Urinary bladder (tissue), 4 donors: ENCODE data around the gene AHRR. TPM values are rescaled to one million over a fixed set of nuclear protein-coding genes. Genes with fewer than 3 reads are reported as not detected.

Source experiments
- DNase-seq: peaks from one replicate; pipeline ENCODE4 v3.0.0-alpha.2; 2015; ENCODE audit errors: extremely low spot score
- H3K27ac ChIP-seq: one replicate; pipeline ENCODE4 v1.5.1; 2013; ENCODE audit warnings: low read depth, mild to moderate bottlenecking, moderate library complexity
- H3K36me3 ChIP-seq: one replicate; pipeline ENCODE4 v1.6.1; 2013; ENCODE audit warnings: mild to moderate bottlenecking, moderate library complexity; ENCODE audit not compliant: insufficient read depth
- H3K4me1 ChIP-seq: one replicate; pipeline ENCODE4 v1.6.1; 2013; ENCODE audit warnings: mild to moderate bottlenecking, moderate library complexity; ENCODE audit not compliant: insufficient read depth
- H3K4me3 ChIP-seq: one replicate; pipeline ENCODE4 v1.5.1; 2013; ENCODE audit warnings: low read depth, low read length
- WGBS: extraction: QIAGEN DNeasy Blood & Tissue Kit; methylation state at CpG from one replicate; pipeline ENCODE4 v1.1.7; 2013; 5-methylcytosine and 5-hydroxymethylcytosine counted together
- polyA plus RNA-seq: library from polyadenylated mRNA; stranded (reverse); fragments of 200-250 nt; gene quantifications from one replicate; pipeline ENCODE4 v1.2.3, GENCODE V29; 2013
- total RNA-seq: library from RNA; depleted of rRNA; stranded (reverse); fragments of >200 nt; gene quantifications from one replicate; pipeline ENCODE4 v1.2.3, GENCODE V29; 2014
- donor health status: healthy with polysubstance abuse.
- donor health status: healthy.

The AHRR gene
- total and polyA plus RNA-seq, 2 donors, result 6.5 to 6.7 TPM

DNA sequence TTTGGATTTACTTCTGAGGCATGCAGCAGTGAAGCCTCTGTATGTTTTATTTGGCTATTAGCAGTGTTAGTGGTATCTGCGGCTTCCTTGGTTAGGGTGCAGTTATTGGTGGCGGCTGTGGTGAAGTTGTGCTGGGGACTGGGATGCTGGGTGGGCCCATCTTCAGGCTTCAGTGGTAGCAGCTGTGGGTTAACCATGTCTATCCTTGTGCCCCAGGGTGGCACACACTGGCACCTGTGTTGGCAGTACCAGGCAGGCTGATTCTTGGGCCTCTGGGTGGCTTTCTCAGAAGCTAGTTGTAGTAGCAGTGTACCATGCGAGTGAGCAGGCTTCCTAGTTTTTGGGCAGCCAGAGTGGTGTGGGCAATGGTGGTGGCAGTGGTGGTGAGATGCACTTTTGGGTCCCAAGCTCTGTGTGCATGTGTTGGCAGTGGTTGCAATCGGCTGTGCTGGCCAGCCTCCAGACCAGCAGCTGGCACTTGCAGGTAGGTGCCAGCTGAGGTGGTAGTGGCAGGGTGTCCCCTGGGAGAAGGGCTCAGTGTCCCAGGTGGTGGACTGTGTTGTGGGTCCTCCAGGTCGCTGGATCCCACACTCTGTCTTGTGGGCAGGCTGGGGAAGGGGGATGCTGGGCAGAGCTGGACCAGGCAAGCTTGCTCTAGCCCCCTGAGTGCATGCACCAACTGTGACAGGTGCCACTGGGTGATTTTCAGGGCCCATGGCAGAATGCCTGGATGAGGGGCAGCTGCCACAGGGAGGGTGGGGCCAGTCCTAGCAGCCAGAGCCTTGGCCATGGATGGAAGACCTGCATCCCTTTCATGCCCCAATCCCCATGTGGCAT, 13.6 kb downstream of the AHRR start:
- no peak overlapping the region for H3K27ac ChIP-seq
- no peak for DNase-seq
- WGBS, result 79% methylated on average over 5 of the region's 5 CpGs
- no peak overlapping the region for H3K4me3 ChIP-seq
- no peaks in the 10 kb centered on the region for H3K4me1 ChIP-seq
- no peaks in the 10 kb centered on the region for H3K36me3 ChIP-seq

DNA sequence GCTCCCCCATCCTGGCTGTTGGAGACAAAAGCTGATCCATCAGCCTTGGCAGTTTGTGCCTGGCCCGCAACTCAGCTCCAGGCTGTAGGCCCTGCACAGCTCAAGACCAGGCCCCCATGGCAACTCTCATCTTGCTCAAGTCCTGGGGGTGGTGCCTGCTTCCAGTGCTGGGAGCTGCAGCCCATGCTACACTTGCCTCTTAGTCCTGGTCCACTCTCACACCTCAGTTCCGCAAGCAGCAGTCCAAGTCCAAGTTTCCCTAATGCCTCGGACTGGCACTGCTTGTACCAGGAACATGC, 14.2 kb downstream of the AHRR start:
- no peak for DNase-seq
- Histone ChIP-seq H3K4me3 (no peak overlapping the region), H3K36me3 (no peaks in the 10 kb centered on the region), H3K27ac (no peak overlapping the region), H3K4me1 (no peaks in the 10 kb centered on the region)
- WGBS, result 97% methylated on average over 3 of the region's 3 CpGs

DNA sequence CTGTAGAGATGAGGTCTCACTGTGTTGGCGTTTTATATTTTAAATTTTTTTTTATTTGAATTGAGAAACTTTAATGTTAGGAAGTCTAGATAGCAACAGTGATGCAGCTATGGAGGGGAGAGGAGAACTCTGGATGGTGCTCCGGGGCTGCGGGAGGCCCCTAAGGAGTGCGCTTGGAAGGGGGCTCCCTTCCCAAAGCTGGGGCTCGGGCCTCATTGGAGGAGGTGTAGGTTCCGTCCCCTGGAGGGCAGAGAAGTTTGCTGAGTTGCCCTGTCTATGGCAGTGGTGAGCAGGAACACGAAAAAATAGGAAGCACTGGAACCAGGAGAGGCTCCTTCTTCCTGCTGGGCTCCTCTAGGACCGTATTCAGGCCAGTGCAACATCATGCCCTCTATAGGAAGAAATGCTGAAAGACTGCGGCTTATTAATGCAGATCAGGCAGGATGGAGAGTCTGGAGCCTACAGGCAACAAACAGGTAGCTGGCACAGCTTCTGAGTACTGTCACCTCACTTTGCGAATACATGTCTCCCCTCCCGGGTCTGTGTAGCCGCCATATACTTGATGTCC, 16.1 kb downstream of the AHRR start:
- Histone ChIP-seq H3K36me3 (no peaks in the 10 kb centered on the region), H3K27ac (no peak overlapping the region), H3K4me3 (no peak overlapping the region), H3K4me1 (no peaks in the 10 kb centered on the region)
- no peak for DNase-seq
- 71% methylated on average over 12 of the region's 12 CpGs for WGBS

DNA sequence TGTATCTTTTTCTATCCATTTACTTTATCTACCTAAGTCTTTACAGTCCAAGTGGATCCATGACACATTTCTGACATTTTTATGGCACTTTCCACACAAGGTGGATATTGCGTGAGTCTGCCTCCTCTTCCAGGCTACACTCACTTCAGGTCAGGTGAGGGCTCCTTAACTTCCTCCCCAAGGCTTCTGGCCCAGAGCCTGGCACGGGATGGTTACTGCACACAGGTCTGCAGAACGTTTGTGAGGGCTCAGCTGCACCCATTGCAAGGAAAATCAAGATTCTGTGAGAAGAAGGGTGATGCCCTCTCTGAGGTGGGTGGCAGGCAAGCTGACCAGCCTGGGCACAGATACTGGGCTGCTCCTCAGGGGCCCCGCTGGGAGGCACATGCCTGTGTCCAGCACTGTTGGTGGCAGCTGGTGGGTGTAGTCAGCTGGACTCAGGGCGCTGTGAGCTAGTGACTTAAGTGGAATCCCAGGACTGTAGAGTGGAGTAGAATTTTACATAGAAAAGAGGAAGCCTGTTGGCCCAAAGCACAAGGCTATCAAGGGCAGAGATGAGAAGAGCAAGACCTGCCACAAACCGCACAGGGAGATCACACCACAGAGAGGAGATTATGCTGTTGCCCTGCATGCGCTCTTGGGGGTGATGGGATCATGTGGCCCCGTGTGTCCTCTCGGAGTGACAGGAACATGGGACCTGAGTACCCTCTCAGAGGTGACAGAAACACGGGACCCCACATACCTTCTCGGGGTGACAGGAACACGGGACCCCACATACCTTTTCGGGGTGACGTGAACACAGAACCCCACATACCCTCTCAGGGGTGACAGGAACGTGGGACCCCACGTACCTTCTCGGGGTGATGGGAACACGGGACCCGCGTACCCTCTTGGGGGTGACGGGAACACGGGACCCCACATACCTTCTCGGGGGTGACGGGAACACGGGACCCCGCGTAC, 21.3 kb downstream of the AHRR start:
- DNase-seq, result no peak
- Histone ChIP-seq H3K4me3 (no peak overlapping the region), H3K36me3 (no peaks in the 10 kb centered on the region), H3K27ac (no peak overlapping the region), H3K4me1 (no peaks in the 10 kb centered on the region)
- 93% methylated on average over 27 of the region's 27 CpGs for WGBS

GRCh38 chr5:343461-344401, 22.2 kb downstream of the AHRR start:
- no peak overlapping the region for H3K27ac ChIP-seq
- no peaks in the 10 kb centered on the region for H3K36me3 ChIP-seq
- DNase-seq, result no peak
- H3K4me1 ChIP-seq, result no peaks in the 10 kb centered on the region
- 23% methylated on average over 102 of the region's 102 CpGs for WGBS
- H3K4me3 ChIP-seq, result peak overlapping the region; percentile 51

- DNase-seq, result no peak
- H3K4me3 ChIP-seq, result no peak overlapping the region
- WGBS, result 96% methylated on average over 8 of the region's 8 CpGs
- no peaks in the 10 kb centered on the region for H3K4me1 ChIP-seq
- H3K27ac ChIP-seq, result no peak overlapping the region
- no peaks in the 10 kb centered on the region for H3K36me3 ChIP-seq
Observed at GRCh38 chr5:344668-345067, 23.2 kb downstream of the AHRR start.

DNA sequence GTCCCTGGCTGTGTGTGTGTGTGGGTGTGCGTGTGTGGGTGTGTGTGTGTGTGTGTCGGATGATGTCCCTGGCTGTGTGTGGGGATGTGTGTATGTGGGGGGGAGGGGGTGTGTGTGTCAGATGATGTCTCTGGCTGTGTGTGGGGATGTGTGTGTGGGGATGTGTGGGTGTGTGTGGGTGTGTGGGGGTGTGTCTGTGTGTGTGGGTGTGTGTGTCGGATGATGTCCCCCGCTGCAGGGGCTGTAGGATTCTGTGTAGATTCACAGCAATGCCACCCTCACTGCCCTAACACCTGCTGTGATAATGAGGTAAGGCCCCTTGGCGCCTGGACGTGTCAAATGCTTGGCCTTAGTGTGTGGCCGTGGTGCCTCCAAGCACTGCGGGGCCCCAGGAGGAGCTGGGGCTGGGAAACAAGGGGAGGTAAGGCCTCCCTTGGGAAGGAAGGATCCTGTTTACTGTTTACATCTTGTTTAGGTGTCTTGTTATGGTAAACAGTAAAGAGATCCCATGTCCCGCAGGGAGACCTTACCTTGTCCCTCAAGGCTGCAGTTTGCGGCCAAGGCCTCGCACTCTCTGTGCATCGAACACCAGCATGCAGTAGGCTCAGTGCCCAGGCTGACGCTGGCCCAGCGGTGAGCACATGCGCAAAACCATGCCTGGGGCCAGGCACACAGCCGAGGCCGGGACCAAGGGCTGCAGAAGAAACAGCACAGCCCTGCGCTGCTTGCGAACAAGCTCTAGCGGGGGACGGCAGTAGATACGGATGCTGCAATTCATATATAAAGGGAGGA, 24.1 kb downstream of the AHRR start:
- DNase-seq, result no peak
- Histone ChIP-seq H3K27ac (no peak overlapping the region), H3K4me3 (no peak overlapping the region), H3K4me1 (no peaks in the 10 kb centered on the region), H3K36me3 (no peaks in the 10 kb centered on the region)
- WGBS, result 53% methylated on average over 22 of the region's 22 CpGs

DNA sequence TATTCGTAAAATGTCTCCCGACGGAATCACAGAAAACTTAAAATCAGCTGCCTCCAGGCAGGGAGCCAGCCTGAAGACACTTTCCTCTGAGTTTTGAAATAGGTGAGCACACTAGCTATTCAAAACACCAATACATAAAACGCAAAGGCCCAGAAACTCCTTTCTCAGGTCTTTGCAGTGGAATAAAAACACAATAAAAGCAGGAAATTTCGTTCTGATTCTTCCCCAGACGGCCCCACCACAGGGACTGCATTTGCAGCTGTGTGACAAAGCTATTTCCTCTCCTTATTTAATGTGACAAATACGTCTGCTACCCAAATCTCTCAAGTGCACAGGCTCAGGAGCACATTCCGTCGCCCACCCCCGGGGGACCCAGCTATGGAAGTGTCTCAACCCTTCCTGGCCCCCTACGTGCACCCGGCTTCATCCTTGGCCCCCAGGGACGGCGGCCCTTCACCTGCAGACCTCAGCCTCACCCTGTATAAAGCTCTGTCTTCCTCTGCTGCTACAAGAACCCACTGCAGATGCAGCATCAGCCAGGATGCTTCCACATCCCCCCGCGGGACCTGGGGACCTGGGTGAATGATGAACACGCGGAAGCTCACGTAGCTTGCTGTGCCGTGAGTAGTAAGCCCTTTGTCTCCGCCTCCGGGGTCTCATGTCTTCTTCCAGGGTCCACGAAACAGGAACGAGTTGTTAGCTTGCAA, 24.9 kb downstream of the AHRR start:
- 54% methylated on average over 24 of the region's 24 CpGs for WGBS
- Histone ChIP-seq H3K4me1 (no peaks in the 10 kb centered on the region), H3K36me3 (no peaks in the 10 kb centered on the region), H3K4me3 (no peak overlapping the region), H3K27ac (no peak overlapping the region)
- DNase-seq, result no peak

- Histone ChIP-seq H3K27ac (no peak overlapping the region), H3K4me3 (no peak overlapping the region), H3K36me3 (no peaks in the 10 kb centered on the region), H3K4me1 (no peaks in the 10 kb centered on the region)
- 91% methylated on average over 10 of the region's 10 CpGs for WGBS
- DNase-seq, result no peak
Observed at GRCh38 chr5:347712-348284, 26.3 kb downstream of the AHRR start.

DNA sequence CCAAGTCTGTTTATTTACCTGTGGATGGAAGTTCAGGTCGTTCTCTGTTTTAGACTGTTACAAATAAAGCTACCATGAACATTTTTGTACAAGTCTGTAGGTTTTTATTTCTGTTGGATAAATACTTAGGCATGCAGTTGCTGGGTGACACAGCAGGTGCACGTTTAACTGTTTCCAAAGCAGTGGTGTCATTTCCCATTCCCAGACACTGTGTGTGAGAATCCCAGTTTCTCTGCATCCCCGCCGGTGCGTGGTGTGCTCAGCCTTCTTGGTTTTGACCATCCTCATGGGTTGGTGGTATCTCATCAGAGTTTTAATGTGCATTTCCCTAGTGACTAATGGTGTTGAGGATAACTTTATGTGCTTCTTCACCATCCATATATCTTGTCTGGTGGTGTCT, 27.2 kb downstream of the AHRR start:
- 82% methylated on average over 5 of the region's 5 CpGs for WGBS

DNA sequence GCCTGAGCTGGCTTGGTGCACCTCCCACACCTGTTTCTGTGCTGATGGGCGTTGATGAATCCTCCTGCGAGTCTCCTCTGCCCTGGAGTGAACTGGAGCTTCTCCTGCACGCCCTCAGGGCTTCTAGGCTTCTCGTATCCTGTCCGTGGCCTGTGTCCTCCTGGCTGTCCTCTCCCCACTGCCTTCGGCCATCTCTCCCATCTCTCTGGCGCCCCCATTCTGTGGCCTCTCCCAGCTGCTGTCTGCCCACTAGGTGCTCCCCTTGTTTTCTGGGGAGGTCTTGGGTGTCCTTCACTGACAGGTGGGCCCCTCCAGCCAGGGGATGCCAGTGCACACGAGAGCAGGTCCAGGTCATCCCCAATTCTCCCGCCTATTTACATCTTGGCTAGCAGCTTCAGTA, 28.8 kb downstream of the AHRR start:
- Histone ChIP-seq H3K4me1 (no peaks in the 10 kb centered on the region), H3K27ac (no peak overlapping the region), H3K36me3 (no peaks in the 10 kb centered on the region), H3K4me3 (no peak overlapping the region)
- WGBS, result 85% methylated on average over 9 of the region's 9 CpGs
- no peak for DNase-seq

More for the DNA sequence above, 27.2 kb downstream of the AHRR start:
- Histone ChIP-seq H3K4me1 (no peaks in the 10 kb centered on the region), H3K36me3 (no peaks in the 10 kb centered on the region), H3K27ac (no peak overlapping the region), H3K4me3 (no peak overlapping the region)
- DNase-seq, result no peak
